ENCODE results near the gene GSTP1. TPM values are rescaled to one million over a fixed set of nuclear protein-coding genes. Genes with fewer than 3 reads are reported as not detected.
A peak's percentile ranks its signal among the peaks of the same experiment; 100 is the strongest.
"Not testable (repeated sequence)": the region's sequence is repeated elsewhere in the genome, so short reads cannot be mapped to it uniquely, and the experiment has no call there.

GSTP1 gene
- total RNA-seq, 1 donor from 2014 or later, result 329 TPM

- intact Hi-C loops (cut with DNase I), result no loop called here
- DNase-seq (ENCODE audit: low spot score) (no peak), ATAC-seq (no peak)
Observed at GRCh38 chr11:67561971-67562619, 21.5 kb upstream of the GSTP1 start.

DNA sequence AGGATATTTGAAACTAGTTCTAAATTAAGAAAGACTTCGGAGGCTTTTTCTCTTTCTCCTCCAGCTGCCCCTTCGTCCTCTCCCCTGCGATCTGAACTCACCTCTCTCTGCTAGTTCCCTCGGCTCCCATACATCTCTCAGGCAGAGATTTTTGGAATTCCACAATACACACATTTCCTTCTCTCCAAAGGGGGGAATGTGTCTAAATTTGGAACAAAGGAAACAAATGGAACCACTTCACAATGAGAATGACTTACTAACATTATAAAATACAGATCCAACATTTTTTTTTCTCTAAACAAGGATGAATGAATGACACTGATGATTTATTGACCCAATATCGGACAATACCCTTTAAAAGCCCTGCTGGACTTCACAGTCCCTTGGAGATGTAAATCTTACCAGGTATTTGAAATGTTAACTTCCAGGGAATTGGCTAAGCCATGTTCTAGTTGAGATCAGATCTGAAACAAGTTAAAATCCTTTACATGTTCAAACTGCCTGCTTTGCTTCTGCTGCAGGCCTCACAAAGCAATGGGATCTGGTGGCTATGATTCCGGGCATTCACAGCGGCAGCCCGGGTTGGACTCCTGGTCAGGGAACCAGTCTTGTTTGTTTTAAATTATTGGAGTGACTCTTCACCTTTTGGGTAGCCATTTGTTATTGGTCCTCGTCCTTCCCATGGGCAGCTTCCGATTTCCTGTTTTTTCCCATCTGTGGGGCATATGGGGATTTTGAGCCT lies 20.5 kb upstream of the GSTP1 start:
- no peak for DNase-seq (ENCODE audit: low spot score)
- intact Hi-C loops (cut with DNase I), result no loop called here
- no peak for ATAC-seq

DNA sequence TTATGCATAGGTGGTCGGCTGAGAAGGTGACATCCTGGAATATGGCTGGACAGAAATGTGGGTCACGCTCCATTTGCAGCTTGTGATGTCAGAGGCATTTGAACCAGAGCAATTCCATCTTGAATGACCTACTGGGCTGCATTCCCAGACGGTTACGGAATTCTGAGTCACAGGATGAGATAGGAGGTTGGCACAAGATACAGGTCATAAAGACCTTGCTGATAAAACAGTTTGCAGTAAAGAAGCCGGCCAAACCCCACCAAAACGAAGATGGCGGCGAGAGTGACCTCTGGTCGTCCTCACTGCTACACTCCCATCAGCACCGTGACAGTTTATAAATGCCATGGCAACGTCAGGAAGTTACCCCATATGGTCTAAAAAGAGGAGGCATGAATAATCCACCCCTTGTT lies 19.9 kb upstream of the GSTP1 start:
- intact Hi-C loops (cut with DNase I); DNase-seq (ENCODE audit: low spot score): not testable (repeated sequence)
- ATAC-seq, result peak; percentile 64

- no peak for ATAC-seq
- intact Hi-C loops (cut with DNase I), result no loop called here
- no peak for DNase-seq (ENCODE audit: low spot score)
Observed at GRCh38 chr11:67564230-67564629, 19.4 kb upstream of the GSTP1 start.

DNA sequence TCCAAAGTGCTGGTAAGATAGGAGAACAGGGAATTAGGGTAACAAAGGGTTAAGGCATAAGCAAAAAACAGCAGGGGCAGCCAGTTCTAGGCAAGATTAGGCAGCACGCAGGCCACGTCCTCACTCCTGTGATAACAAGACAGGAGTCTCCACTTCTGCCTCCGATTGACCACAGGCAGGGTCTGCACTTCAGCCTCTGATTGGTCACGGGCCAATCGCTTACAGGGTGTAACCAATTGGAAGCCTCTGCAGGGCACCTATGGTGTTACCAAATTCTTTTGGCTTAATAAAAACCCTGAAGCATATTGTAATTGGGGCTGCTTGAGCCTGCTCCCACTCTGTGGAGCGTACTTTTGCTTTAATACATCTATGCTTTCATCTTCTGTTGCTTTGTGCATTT lies 12.2 kb upstream of the GSTP1 start:
- no peak for DNase-seq (ENCODE audit: low spot score)
- ATAC-seq, result no peak
- intact Hi-C loops (cut with DNase I), result no loop called here

DNA sequence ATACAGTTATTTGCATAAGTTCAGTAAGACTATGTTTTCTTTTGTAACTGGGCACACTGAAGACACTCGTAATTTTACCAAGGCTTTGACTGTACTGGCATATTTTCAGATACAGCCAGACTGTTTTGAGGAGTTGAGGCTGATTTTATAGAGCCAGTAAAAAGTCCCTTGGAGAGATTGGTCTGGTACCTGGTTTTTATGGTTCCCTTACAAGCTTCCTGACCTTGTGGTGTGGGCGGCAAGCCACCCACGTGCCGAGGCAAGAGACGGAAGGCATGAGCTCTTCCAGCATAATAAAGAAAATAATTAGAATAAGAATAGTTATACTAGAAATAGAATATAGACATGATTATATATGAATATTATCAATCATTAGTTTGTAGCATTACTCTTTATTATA lies 11.3 kb upstream of the GSTP1 start:
- DNase-seq (ENCODE audit: low spot score) (no peak), ATAC-seq (no peak)
- intact Hi-C loops (cut with DNase I), result no loop called here

DNA sequence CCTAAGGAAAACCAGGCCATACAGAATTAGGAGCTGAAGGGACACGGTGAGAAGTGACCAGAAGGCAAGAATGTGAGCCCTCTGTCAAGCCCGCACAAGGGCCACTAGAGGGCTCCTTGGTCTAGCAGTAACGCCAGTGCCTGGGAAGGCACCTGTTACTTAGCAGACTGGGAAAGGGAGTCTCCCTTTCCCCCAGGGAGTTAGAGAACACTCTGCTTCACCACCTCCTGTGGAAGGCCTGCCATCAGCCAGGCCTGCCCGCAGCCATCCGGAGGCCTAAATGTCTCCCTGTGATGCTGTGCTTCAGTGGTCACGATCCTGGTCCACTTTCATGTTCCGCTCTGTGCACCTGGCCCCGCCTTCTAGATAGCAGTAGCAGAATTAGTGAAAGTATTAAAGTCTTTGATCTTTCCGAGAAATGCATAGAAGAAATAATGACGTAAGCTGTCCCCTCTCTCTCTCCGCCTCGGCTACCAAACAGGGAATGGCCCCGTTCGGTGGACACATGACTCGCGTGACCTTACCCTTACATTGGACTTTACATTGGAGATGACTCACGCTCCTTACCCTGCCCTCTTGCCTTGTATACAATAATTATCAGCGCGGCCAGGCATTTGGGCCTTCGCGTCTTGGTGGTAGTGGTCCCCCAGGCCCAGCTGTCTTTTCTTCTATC lies 10.7 kb upstream of the GSTP1 start:
- ATAC-seq (no peak), DNase-seq (ENCODE audit: low spot score) (no peak)
- intact Hi-C loops (cut with DNase I), result no loop called here

- no peak for ATAC-seq
- no peak for DNase-seq (ENCODE audit: low spot score)
- intact Hi-C loops (cut with DNase I), result no loop called here
Observed at GRCh38 chr11:67574938-67575337, 8.7 kb upstream of the GSTP1 start.

DNA sequence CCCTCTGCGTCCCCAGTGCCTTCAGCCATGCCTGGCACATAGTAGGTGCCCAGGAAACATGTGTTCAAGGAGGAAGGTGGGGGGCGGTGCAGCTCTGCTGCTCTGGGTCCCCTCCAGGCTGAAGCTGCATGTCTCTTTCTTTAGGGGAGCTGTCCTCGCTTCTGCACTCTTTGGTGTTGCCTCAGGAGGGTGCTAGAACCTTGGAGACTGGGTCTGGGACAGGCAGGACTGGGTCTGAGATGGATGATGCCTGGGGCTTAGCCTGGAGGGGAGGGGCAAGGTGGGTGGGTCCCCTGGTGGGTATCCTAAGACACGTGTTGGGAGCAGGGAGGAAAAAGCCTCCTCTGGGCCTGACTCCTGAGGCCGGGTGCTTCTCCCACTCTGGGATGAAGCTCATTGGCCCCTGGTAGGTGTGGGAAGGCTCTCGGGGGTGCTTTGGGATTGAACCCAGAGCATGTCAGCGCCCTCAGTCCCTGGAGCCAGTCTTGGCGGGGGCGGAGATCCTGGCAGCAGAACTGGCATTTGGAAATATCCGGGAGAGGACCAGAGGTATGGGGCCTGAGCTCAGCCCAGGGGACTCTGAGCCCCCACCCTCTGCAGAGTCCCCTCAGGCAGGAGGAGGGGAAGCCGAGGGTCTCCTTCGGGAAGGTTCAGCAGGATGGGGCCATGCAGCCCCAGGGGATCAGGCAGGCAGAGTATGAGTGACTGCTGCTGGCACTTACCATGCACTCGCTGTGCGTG lies 6.7 kb upstream of the GSTP1 start:
- DNase-seq (ENCODE audit: low spot score), result no peak
- ATAC-seq, result no peak
- intact Hi-C loops (cut with DNase I), result no loop called here

DNA sequence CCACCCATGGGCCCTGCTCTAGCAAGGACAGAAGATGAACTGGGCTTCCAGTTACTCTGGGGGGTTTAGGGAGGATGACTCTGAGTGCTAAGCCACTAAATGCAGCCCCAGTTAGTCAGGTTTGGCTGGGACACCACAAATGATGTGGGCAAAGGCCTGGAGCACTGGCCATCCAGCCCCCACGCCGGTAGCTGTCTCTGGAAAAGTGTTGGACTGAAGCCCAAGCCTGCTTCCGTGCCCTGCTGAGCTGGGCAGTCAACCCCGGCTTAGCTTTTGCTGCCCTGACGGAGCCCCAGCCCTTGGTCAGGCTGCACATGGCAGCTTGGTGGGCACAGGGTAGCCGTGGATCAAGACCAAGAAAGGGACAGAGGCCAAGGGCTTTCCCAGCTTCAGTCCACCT lies 5.7 kb upstream of the GSTP1 start:
- DNase-seq (ENCODE audit: low spot score) (no peak), ATAC-seq (no peak)
- intact Hi-C loops (cut with DNase I), result no loop called here

GRCh38 chr11:67581469-67581868 lies 2.1 kb upstream of the GSTP1 start:
- ATAC-seq (no peak), DNase-seq (ENCODE audit: low spot score) (no peak)

DNA sequence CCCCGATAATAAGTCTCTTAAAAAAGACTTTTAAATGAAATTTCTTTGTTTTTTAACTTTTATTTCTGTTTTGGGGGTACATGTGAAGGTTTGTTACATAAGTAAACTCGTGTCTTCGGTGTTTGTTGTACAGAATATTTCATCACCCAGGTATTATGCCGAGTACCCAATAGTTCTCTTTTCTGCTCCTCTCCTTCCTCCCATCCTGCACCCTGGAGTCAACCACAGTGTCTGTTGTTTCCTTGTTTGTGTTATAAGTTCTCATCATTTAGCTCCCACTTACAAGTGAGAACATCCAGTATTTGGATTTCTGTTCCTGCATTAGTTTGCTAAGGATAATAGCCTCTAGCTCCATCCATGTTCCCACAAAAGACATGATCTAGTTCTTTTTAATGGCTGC lies 1.6 kb upstream of the GSTP1 start:
- ATAC-seq, result no peak

More at GRCh38 chr11:67581469-67581868, 2.1 kb upstream of the GSTP1 start:
- intact Hi-C loops (cut with DNase I), result no loop called here

GRCh38 chr11:67584205-67584880 lies 731 bp downstream of the GSTP1 start:
- intact Hi-C loops (cut with DNase I), result no loop called here

More for the DNA sequence above, 1.6 kb upstream of the GSTP1 start:
- intact Hi-C loops (cut with DNase I), result no loop called here
- DNase-seq (ENCODE audit: low spot score), result no peak

DNA sequence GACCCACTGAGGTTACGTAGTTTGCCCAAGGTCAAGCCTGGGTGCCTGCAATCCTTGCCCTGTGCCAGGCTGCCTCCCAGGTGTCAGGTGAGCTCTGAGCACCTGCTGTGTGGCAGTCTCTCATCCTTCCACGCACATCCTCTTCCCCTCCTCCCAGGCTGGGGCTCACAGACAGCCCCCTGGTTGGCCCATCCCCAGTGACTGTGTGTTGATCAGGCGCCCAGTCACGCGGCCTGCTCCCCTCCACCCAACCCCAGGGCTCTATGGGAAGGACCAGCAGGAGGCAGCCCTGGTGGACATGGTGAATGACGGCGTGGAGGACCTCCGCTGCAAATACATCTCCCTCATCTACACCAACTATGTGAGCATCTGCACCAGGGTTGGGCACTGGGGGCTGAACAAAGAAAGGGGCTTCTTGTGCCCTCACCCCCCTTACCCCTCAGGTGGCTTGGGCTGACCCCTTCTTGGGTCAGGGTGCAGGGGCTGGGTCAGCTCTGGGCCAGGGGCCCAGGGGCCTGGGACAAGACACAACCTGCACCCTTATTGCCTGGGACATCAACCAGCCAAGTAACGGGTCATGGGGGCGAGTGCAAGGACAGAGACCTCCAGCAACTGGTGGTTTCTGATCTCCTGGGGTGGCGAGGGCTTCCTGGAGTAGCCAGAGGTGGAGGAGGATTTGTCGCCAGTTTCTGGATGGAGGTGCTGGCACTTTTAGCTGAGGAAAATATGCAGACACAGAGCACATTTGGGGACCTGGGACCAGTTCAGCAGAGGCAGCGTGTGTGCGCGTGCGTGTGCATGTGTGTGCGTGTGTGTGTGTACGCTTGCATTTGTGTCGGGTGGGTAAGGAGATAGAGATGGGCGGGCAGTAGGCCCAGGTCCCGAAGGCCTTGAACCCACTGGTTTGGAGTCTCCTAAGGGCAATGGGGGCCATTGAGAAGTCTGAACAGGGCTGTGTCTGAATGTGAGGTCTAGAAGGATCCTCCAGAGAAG lies 1.6 kb downstream of the GSTP1 start:
- intact Hi-C loops (cut with DNase I), result loop anchor here (1.0 kb wide), 1 partner anchor 42 kb away; no protein-coding TSS in a partner anchor
- DNase-seq (ENCODE audit: low spot score) (no peak), ATAC-seq (peak; percentile 1)

More at GRCh38 chr11:67584205-67584880, 731 bp downstream of the GSTP1 start:
- DNase-seq (ENCODE audit: low spot score) (peak; percentile 85), ATAC-seq (peak; percentile 86)

DNA sequence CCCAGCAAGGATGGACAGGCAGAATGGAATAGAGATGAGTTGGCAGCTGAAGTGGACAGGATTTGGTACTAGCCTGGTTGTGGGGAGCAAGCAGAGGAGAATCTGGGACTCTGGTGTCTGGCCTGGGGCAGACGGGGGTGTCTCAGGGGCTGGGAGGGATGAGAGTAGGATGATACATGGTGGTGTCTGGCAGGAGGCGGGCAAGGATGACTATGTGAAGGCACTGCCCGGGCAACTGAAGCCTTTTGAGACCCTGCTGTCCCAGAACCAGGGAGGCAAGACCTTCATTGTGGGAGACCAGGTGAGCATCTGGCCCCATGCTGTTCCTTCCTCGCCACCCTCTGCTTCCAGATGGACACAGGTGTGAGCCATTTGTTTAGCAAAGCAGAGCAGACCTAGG lies 2.3 kb downstream of the GSTP1 start:
- intact Hi-C loops (cut with DNase I), result loop anchor here (1.0 kb wide), 1 partner anchor 41 kb away; no protein-coding TSS in a partner anchor
- ATAC-seq (no peak), DNase-seq (ENCODE audit: low spot score) (no peak)

GRCh38 chr11:67586568-67587250 lies 3.1 kb downstream of the GSTP1 start:
- intact Hi-C loops (cut with DNase I), result no loop called here
- ATAC-seq (no peak), DNase-seq (ENCODE audit: low spot score) (no peak)

- ATAC-seq (no peak), DNase-seq (ENCODE audit: low spot score) (no peak)
- intact Hi-C loops (cut with DNase I), result no loop called here
Observed at GRCh38 chr11:67588136-67588503, 4.5 kb downstream of the GSTP1 start.
